HepG2 (cell line): Measurements from ENCODE around the gene LEPROT. TPM values are rescaled to one million over a fixed set of nuclear protein-coding genes. Genes with fewer than 3 reads are reported as not detected.

Source experiments
- FOXA3 ChIP-seq: IDR thresholded peaks from 2 replicates; pipeline ENCODE4 v1.6.1; 2016; ENCODE audit warnings: missing genetic modification reagents, missing compliant biosample characterization
- HNRNPUL1 ChIP-seq: fragments of 200-400 bp; formaldehyde crosslinking; IDR thresholded peaks from 2 replicates; pipeline ENCODE4 v1.6.1; 2017; ENCODE audit warnings: low read depth, mild to moderate bottlenecking, low read length, moderate library complexity
- RCOR2 ChIP-seq: IDR thresholded peaks from 2 replicates; pipeline ENCODE4 v1.6.1; 2016; ENCODE audit warnings: missing biosample characterization, missing genetic modification reagents
- REST ChIP-seq, 2 experiments: IDR thresholded peaks; 2 replicates each; pipeline ENCODE4 v1.6.1; 2011 to 2012; ENCODE audit warnings: low read length in 2 of 2, borderline replicate concordance in 1 of 2, low read depth in 1 of 2, mild to moderate bottlenecking in 1 of 2, moderate library complexity in 1 of 2
- SALL1 ChIP-seq: sonication (generic); formaldehyde crosslinking; IDR thresholded peaks from 2 replicates; pipeline ENCODE4 v1.8.0; 2022; ENCODE audit warnings: mild to moderate bottlenecking, missing genetic modification reagents
- SOX13 ChIP-seq, 3 experiments: fragments of 450-650 bp in 1 of 3; sonication (generic) in 1 of 3; formaldehyde crosslinking in 1 of 3; IDR thresholded peaks in 2 of 3; conservative IDR thresholded peaks in 1 of 3; 2 replicates each; pipeline versions ENCODE4 v1.5.0 to v1.6.1; 2016 to 2020; ENCODE audit warnings: antibody characterized with exemption in 1 of 3, mild to moderate bottlenecking in 1 of 3, missing compliant biosample characterization in 1 of 3, missing genetic modification reagents in 1 of 3, moderate library complexity in 1 of 3
- STAT6 ChIP-seq: sonication (generic); formaldehyde crosslinking; IDR thresholded peaks from 2 replicates; pipeline ENCODE4 v1.4.0; 2020; ENCODE audit warnings: missing genetic modification reagents, mild to moderate bottlenecking, borderline replicate concordance
- U2AF2 ChIP-seq: fragments of 200-400 bp; formaldehyde crosslinking; IDR thresholded peaks from 2 replicates; pipeline ENCODE4 v1.6.1; 2017; ENCODE audit warnings: low read depth, mild to moderate bottlenecking, low read length
- ZKSCAN8 ChIP-seq: IDR thresholded peaks from 2 replicates; pipeline ENCODE4 v1.6.1; 2016; ENCODE audit warnings: borderline replicate concordance, missing genetic modification reagents, missing compliant biosample characterization
- ZNF225 ChIP-seq: sonication (generic); formaldehyde crosslinking; IDR thresholded peaks from 2 replicates; pipeline ENCODE4 v1.4.0; 2020; ENCODE audit warnings: mild to moderate bottlenecking, missing genetic modification reagents
- ZNF292 ChIP-seq: sonication (generic); formaldehyde crosslinking; IDR thresholded peaks from 2 replicates; pipeline ENCODE4 v1.8.1; 2022; ENCODE audit warnings: mild to moderate bottlenecking, low read depth, missing genetic modification reagents, borderline replicate concordance
- polyA plus RNA-seq, 8 experiments: library from polyadenylated mRNA; depleted of rRNA in 3 of 8; stranded (reverse) in 7 of 8; unstranded in 1 of 8; fragments of >200 nt; fragmentation: Illumina TruSeq in 4 of 8; extraction: Trizol in 4 of 8; gene quantifications; 2 replicates each; pipeline versions ENCODE4 v1.2.1 to v1.2.3, GENCODE V29; 2011 to 2016; ENCODE audit warnings: low read depth in 4 of 8, missing spikeins in 1 of 8, mixed read lengths in 1 of 8; ENCODE audit not compliant: insufficient read depth in 1 of 8
- total RNA-seq, 5 experiments: library from RNA; depleted of rRNA; stranded (reverse); fragments of >200 nt; fragmentation: Illumina TruSeq; extraction: Trizol; gene quantifications; 2 replicates each; pipeline ENCODE4 v1.2.3, GENCODE V29; 2016; ENCODE audit warnings: low read depth in 1 of 5
- TF ChIP-seq, protein P1 (sequence below): sonication (generic); formaldehyde crosslinking; IDR thresholded peaks from 2 replicates; pipeline ENCODE4 v1.4.0; 2020; ENCODE audit warnings: missing genetic modification reagents
- TF ChIP-seq, protein P2 (sequence below): IDR thresholded peaks from 2 replicates; pipeline ENCODE4 v1.6.1; 2012; ENCODE audit warnings: low read depth, low read length, improper control_type of control experiment
- TF ChIP-seq, protein P3 (sequence below): sonication (generic); formaldehyde crosslinking; IDR thresholded peaks from 2 replicates; pipeline ENCODE4 v1.4.0; 2020; ENCODE audit warnings: missing genetic modification reagents

LEPROT gene
- total and polyA plus RNA-seq, 2 of the 13 experiments (the other 11 are each of a cell fraction or from before 2014, with no cell fraction given) = 36.8 to 51.4 TPM

GRCh38 chr1:65483993-65484754, 63.7 kb downstream of the LEPROT start (continued):
- TF ChIP-seq REST (IDR thresholded peaks at IDR 0.05; ENCODE audit: borderline replicate concordance in 1 of 2, low read depth in 1 of 2, low read length in 2 of 2) = 0 out of 4 replicates have a peak, but pooled peaks of 1 of the 2 experiments have one; percentile 25
- no peak for TF ChIP-seq HNRNPUL1
- 0 out of 2 replicates have a peak, but pooled peaks have one; percentile 47 for TF ChIP-seq RCOR2 (CRISPR knock-in tag)
- TF ChIP-seq, protein P1, sequence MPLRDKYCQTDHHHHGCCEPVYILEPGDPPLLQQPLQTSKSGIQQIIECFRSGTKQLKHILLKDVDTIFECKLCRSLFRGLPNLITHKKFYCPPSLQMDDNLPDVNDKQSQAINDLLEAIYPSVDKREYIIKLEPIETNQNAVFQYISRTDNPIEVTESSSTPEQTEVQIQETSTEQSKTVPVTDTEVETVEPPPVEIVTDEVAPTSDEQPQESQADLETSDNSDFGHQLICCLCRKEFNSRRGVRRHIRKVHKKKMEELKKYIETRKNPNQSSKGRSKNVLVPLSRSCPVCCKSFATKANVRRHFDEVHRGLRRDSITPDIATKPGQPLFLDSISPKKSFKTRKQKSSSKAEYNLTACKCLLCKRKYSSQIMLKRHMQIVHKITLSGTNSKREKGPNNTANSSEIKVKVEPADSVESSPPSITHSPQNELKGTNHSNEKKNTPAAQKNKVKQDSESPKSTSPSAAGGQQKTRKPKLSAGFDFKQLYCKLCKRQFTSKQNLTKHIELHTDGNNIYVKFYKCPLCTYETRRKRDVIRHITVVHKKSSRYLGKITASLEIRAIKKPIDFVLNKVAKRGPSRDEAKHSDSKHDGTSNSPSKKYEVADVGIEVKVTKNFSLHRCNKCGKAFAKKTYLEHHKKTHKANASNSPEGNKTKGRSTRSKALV = no peak
- no peak for TF ChIP-seq U2AF2
- TF ChIP-seq FOXA3 = peak; percentile 95
- TF ChIP-seq, protein P2, sequence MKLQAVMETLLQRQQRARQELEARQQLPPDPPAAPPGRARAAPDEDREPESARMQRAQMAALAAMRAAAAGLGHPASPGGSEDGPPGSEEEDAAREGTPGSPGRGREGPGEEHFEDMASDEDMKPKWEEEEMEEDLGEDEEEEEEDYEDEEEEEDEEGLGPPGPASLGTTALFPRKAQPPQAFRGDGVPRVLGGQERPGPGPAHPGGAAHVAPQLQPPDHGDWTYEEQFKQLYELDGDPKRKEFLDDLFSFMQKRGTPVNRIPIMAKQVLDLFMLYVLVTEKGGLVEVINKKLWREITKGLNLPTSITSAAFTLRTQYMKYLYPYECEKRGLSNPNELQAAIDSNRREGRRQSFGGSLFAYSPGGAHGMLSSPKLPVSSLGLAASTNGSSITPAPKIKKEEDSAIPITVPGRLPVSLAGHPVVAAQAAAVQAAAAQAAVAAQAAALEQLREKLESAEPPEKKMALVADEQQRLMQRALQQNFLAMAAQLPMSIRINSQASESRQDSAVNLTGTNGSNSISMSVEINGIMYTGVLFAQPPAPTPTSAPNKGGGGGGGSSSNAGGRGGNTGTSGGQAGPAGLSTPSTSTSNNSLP = peak; percentile 85
- peak; percentile 51; the same call in 1 of the 2 replicates for TF ChIP-seq SALL1 (CRISPR knock-in tag)
- TF ChIP-seq SOX13 (IDR thresholded peaks at IDR 0.05) = peak; percentile 70; the same call in 1 of the 2 replicates
- peak in 1 of 2 experiments; percentile 98; a peak in 2 of 4 replicates for TF ChIP-seq SOX13 (CRISPR knock-in tag; conservative IDR thresholded peaks at IDR 0.05 in 1 of 2, IDR thresholded peaks at IDR 0.05 in 1 of 2)
- TF ChIP-seq STAT6 (CRISPR knock-in tag) = peak; percentile 26; the same call in 1 of the 2 replicates
- no peak for TF ChIP-seq ZNF225 (CRISPR knock-in tag)
- TF ChIP-seq ZNF292 (CRISPR knock-in tag) = peak; percentile 48; the same call in 1 of the 2 replicates
- TF ChIP-seq ZKSCAN8 (CRISPR knock-in tag) = 0 out of 2 replicates have a peak, but pooled peaks have one; percentile 14
- TF ChIP-seq, protein P3, sequence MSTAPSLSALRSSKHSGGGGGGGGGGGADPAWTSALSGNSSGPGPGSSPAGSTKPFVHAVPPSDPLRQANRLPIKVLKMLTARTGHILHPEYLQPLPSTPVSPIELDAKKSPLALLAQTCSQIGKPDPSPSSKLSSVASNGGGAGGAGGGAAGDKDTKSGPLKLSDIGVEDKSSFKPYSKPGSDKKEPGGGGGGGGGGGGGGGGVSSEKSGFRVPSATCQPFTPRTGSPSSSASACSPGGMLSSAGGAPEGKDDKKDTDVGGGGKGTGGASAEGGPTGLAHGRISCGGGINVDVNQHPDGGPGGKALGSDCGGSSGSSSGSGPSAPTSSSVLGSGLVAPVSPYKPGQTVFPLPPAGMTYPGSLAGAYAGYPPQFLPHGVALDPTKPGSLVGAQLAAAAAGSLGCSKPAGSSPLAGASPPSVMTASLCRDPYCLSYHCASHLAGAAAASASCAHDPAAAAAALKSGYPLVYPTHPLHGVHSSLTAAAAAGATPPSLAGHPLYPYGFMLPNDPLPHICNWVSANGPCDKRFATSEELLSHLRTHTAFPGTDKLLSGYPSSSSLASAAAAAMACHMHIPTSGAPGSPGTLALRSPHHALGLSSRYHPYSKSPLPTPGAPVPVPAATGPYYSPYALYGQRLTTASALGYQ = peak; percentile 65; the same call in 1 of the 2 replicates
